NCI-H510A (cell line): ENCODE measurements around the gene REPIN1.
"Not testable (repeated sequence)": the region's sequence is repeated elsewhere in the genome, so short reads cannot be mapped to it uniquely, and the experiment has no call there.

Source experiments
- DNase-seq: peaks from one replicate; lab custom pipeline; 2025; lab: John Stamatoyannopoulos, UW

REPIN1 gene

GRCh38 chr7:150376560-150376959 is 7.9 kb downstream of the REPIN1 start:
- DNase-seq: no peak

- no peak for DNase-seq
Measured at GRCh38 chr7:150377196-150377595, 8.6 kb downstream of the REPIN1 start.

GRCh38 chr7:150377635-150378034 is 9.0 kb downstream of the REPIN1 start:
- DNase-seq: no peak

- peak; percentile 50 for DNase-seq
Measured at GRCh38 chr7:150378115-150378852, 9.7 kb downstream of the REPIN1 start.

GRCh38 chr7:150378853-150379440 is 10.3 kb downstream of the REPIN1 start, which contains the start of gene ZNF775:
Gene ZNF775 (plus strand): TSS chr7:150379330. CDS start chr7:150388471, 9,141 bp downstream.
- peak; percentile 86 for DNase-seq

GRCh38 chr7:150379441-150380379 is 11.1 kb downstream of the REPIN1 start:
- DNase-seq: no peak

- no peak for DNase-seq
Measured at GRCh38 chr7:150380463-150380862, 11.8 kb downstream of the REPIN1 start.

- DNase-seq: no peak
Measured at GRCh38 chr7:150381096-150381495, 12.5 kb downstream of the REPIN1 start.

GRCh38 chr7:150381785-150382122 is 13.1 kb downstream of the REPIN1 start:
- no peak for DNase-seq

- DNase-seq: no peak
Measured at GRCh38 chr7:150382123-150382843, 13.7 kb downstream of the REPIN1 start.

GRCh38 chr7:150382844-150383225 is 14.2 kb downstream of the REPIN1 start:
- no peak for DNase-seq

GRCh38 chr7:150383710-150384397 is 15.2 kb downstream of the REPIN1 start:
- DNase-seq: peak; percentile 91

GRCh38 chr7:150384406-150385301 is 16.0 kb downstream of the REPIN1 start:
- no peak for DNase-seq

GRCh38 chr7:150385302-150385723 is 16.7 kb downstream of the REPIN1 start:
- DNase-seq: no peak

GRCh38 chr7:150385884-150386283 is 17.3 kb downstream of the REPIN1 start:
- DNase-seq: not testable (repeated sequence)

GRCh38 chr7:150388306-150388705 is 19.7 kb downstream of the REPIN1 start:
- DNase-seq: no peak

- DNase-seq: peak; percentile 29
Measured at GRCh38 chr7:150388709-150389531, 20.3 kb downstream of the REPIN1 start.

- DNase-seq: no peak
Measured at GRCh38 chr7:150389532-150389816, 20.9 kb downstream of the REPIN1 start.

GRCh38 chr7:150390205-150390604 is 21.6 kb downstream of the REPIN1 start:
- DNase-seq: no peak

- DNase-seq: no peak
Measured at GRCh38 chr7:150393325-150393724, 24.7 kb downstream of the REPIN1 start.
